GM12875 (cell line): ENCODE data around the gene TTC16.

Source experiments
- H3K4me3 ChIP-seq: one replicate; pipeline ENCODE4 v1.5.1; 2011; ENCODE audit warnings: low read depth, low read length, control low read depth
- CTCF ChIP-seq: IDR thresholded peaks from 2 replicates; pipeline ENCODE4 v1.5.1; 2011; ENCODE audit warnings: low read depth, mild to moderate bottlenecking, control low read depth, inconsistent platforms, low read length, moderate library complexity, borderline replicate concordance; ENCODE audit not compliant: insufficient read depth

Gene TTC16

GRCh38 chr9:127761491-127761956 is 45.6 kb downstream of the TTC16 start:
- no peak overlapping the region for H3K4me3 ChIP-seq
- TF ChIP-seq CTCF, result no peak

GRCh38 chr9:127762111-127762676 is 46.3 kb downstream of the TTC16 start:
- H3K4me3 ChIP-seq, result no peak overlapping the region
- no peak for TF ChIP-seq CTCF

GRCh38 chr9:127763918-127764384 is 48.1 kb downstream of the TTC16 start:
- TF ChIP-seq CTCF, result peak; percentile 53
- H3K4me3 ChIP-seq, result no peak overlapping the region

DNA sequence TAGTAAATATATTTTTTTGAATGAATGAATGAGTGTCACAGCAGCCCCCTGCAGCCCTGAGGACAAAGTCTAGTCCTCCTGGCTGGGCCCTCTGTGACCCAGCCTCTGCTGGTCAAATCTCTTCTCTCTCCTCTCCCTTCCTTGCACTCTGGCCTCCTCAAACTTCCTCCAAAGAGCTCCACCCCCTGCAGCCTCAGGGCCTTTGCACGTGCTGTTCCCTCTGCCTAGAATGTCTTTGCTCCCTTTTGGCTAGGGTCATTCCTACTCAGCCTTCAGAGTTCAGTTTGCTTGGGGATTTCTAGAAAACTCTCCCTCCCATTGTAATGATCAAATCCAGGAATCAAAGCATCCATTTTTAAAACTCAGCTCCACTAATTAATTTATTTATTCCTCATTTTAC is 49.5 kb downstream of the TTC16 start:
- no peak for TF ChIP-seq CTCF
- no peak overlapping the region for H3K4me3 ChIP-seq

DNA sequence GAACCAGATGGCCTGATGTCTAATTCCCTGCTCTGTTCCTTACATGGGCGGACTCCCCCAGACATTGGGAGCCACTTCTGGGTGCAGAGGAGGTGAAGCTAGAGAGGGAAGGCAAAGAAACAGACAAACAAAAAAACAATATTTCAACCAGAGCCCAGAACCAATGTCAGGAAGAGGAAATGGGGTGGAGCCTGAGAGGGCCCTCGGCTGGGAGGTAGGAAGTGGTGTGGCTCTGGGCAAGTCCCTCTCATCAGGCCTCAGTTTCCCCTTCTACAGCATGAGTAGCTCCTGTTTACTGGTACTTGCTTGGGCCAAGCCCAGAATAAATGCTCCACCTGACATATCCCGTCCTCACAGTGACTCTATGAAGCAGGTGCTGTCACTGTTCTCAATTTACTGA is 51.5 kb downstream of the TTC16 start:
- H3K4me3 ChIP-seq, result no peak overlapping the region
- no peak for TF ChIP-seq CTCF

DNA sequence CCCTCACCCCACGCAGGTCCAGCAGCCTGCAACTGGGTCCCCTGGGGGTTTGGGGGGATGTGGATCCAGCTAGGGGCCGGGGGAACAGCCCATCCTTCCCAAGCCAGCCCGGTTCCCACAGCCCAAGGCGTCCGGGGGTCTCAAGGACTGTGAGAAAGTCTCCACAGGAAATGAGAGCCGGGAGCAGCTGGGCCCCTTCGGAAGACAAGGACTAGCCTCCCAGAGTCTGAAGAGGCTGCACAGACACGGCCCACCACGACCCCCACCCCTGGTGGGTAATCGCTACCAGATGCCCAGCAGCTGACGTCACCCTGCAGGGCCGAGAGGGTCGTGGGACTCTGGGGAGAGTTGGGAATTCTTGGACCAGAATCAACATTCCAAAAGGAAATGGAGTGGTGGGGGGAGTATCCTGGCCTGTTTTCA is 52.0 kb downstream of the TTC16 start:
- H3K4me3 ChIP-seq, result no peak overlapping the region

GRCh38 chr9:127768698-127769097 is 52.8 kb downstream of the TTC16 start:
- no peak for TF ChIP-seq CTCF

More for the DNA sequence above, 52.0 kb downstream of the TTC16 start:
- TF ChIP-seq CTCF, result no peak

More at GRCh38 chr9:127768698-127769097, 52.8 kb downstream of the TTC16 start:
- no peak overlapping the region for H3K4me3 ChIP-seq
